ENCODE data around the gene SLC25A47.
A peak's percentile ranks its signal among the peaks of the same experiment; 100 is the strongest.

SLC25A47 gene

DNA sequence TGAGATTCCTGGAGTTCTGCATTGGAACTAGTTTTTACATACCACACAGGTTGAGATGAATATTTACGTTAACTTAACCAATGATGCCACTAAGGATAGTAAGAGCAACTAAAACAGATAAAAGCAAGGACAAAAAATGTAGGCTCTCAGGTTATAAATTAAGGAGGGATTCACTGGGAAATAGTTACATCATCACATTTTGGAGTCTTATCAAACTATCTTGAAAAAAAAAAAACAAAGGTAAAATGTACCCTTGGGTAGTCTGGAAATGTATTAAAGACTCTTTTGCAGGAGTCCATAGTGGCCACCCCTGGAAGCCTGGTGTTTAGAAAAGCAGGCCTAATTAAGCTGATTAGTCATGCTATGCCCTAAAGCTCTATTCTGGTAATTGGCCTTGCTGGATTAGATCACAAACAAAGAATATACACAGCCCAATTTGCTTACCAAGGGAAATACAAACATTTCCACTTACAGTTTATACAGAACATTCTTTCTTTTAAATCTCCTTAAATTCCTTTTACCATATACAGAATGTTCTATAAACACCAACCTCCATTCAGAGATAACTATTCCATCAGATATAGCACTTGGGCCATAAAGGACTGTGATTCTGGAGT lies 39.3 kb downstream of the SLC25A47 start:
- H3K27ac ChIP-seq: peak overlapping the region; percentile 71
- TF ChIP-seq, protein P1, sequence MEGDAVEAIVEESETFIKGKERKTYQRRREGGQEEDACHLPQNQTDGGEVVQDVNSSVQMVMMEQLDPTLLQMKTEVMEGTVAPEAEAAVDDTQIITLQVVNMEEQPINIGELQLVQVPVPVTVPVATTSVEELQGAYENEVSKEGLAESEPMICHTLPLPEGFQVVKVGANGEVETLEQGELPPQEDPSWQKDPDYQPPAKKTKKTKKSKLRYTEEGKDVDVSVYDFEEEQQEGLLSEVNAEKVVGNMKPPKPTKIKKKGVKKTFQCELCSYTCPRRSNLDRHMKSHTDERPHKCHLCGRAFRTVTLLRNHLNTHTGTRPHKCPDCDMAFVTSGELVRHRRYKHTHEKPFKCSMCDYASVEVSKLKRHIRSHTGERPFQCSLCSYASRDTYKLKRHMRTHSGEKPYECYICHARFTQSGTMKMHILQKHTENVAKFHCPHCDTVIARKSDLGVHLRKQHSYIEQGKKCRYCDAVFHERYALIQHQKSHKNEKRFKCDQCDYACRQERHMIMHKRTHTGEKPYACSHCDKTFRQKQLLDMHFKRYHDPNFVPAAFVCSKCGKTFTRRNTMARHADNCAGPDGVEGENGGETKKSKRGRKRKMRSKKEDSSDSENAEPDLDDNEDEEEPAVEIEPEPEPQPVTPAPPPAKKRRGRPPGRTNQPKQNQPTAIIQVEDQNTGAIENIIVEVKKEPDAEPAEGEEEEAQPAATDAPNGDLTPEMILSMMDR (IDR thresholded peaks at IDR 0.05): no peak
- no peak for TF ChIP-seq ZFX (IDR thresholded peaks at IDR 0.05; ENCODE audit: borderline replicate concordance)

DNA sequence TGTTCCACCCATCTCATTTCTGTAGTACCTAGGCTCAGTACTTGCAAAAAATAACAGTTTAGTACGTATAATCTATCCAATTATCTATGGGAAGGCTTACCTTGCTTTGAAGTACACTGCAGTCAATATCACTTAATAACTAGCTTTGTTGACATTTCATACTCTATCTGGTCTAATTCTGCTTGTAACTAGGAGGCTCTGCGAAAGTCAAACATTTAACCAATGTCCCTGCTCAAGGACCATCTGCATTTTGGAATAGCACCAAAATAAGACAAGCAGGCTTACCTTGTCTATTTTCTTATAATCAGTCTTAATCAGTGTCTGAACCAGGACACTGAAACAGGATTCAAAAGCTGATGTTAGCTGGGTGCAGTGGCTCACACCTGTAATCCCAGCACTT lies 39.9 kb downstream of the SLC25A47 start:
- peak overlapping the region; percentile 71 for H3K27ac ChIP-seq
- TF ChIP-seq, protein P1 (IDR thresholded peaks at IDR 0.05): no peak
- TF ChIP-seq ZFX (IDR thresholded peaks at IDR 0.05; ENCODE audit: borderline replicate concordance): no peak

DNA sequence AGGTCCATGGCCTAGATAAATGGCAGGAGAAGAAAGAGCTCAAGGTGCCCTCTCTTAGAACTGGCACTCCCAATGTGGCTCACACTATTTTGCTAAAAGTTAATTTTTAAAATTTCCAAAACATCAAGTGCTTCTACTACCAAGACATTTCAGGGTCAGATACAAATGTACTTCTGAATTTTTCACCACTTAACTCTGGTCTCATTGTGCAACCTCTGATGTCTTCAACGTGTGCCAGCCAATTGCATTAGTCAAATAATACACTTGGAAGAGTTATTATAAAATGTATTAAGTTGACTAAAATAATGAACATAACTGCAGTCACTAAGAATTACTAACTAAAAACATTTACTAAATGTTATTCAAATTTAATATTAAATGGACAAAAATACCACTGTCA lies 41.3 kb downstream of the SLC25A47 start:
- no peak overlapping the region for H3K27ac ChIP-seq
- no peak for TF ChIP-seq ZFX (IDR thresholded peaks at IDR 0.05; ENCODE audit: borderline replicate concordance)
- TF ChIP-seq, protein P1 (IDR thresholded peaks at IDR 0.05): no peak

DNA sequence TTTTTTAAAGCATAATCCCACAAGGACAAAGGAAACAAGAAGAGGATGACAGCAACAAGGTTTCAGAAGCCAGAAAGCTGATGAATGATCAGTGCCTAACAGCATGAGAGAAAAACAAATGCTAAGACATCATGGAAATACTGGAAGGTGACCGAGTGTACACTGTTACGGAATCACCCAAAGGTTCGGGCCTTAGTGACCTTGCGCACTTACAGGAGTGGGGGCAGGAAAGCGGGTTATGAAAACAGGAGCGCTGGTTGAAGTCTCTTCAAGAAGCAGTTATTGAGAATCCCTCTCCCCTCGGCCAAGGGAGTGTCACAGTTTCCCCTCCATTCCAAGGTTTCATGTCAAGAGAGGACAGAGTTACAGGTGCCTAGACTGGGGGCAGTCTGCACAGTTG lies 42.6 kb downstream of the SLC25A47 start:
- H3K27ac ChIP-seq: no peak overlapping the region
- TF ChIP-seq ZFX (IDR thresholded peaks at IDR 0.05; ENCODE audit: borderline replicate concordance): no peak
- TF ChIP-seq, protein P1 (IDR thresholded peaks at IDR 0.05): no peak

DNA sequence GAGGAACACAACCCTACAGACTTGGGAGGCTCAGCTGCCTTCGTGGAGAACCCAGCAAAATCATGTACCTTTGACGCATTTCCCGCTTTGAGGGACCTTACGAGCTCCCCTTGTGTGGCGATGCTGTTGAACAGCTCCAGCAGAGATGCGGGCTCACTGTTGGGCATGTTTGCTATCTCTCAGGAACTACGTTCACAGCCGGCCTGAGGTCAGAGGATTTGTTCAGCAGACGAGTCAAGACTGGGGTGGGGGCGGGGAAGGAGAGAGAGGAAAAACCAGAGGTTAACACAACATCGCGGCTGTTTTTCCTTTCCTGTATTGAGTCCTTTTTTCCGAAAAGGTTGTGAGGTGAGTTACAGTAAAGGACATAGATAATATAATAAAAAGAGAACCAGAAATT lies 45.9 kb downstream of the SLC25A47 start:
- H3K27ac ChIP-seq: no peak overlapping the region
- TF ChIP-seq, protein P1 (IDR thresholded peaks at IDR 0.05): no peak
- TF ChIP-seq ZFX (IDR thresholded peaks at IDR 0.05; ENCODE audit: borderline replicate concordance): no peak

DNA sequence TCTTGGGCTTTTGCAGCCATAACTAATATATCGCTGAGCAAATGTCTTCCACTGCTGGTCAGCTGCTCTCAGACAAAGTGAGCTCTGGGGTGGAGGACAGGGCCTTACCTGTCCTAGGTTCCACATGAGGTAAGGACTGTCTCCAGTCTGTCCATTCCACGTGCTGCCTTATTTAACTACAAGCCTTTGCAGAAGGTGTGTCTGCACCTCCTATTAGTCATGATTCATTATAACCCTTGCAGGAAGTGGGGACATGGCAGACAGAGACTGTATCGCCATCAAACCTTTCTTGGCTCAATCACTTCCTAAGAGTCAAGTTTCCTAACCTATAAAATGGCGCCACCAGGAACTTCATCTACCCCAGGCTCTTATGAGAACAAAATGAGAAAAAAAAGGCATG lies 46.9 kb downstream of the SLC25A47 start:
- H3K27ac ChIP-seq: no peak overlapping the region
- TF ChIP-seq, protein P1 (IDR thresholded peaks at IDR 0.05): no peak
- TF ChIP-seq ZFX (IDR thresholded peaks at IDR 0.05; ENCODE audit: borderline replicate concordance): no peak

DNA sequence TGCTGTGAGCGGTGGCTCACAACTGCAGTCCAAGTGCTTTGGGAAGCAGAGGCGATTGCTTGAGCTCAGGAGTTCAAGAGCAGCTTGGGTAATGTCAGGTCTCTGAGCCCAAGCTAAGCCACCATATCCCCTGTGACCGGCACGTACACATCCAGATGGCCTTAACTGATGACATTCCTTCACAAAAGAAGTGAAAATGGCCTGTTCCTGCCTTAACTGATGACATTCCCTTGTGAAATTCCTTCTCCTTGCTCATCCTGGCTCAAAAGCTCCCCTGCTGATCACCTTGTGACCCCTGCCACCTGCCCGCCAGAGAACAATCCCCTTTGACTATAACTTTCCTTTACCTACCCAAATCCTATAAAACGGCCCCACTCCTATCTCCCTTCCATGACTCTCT lies 48.6 kb downstream of the SLC25A47 start:
- TF ChIP-seq, protein P1 (IDR thresholded peaks at IDR 0.05): no peak
- no peak for TF ChIP-seq ZFX (IDR thresholded peaks at IDR 0.05; ENCODE audit: borderline replicate concordance)

More for the DNA sequence above, 48.6 kb downstream of the SLC25A47 start:
- no peak overlapping the region for H3K27ac ChIP-seq
